T-helper 22 cell (primary cell): ENCODE data around the gene TMIGD1.

Experiments used
- DNase-seq: peaks from one replicate; pipeline ENCODE4 v3.0.0-alpha.2; 2020; ENCODE audit warnings: low read depth

The TMIGD1 gene

GRCh38 chr17:30333503-30334360 lies at the start of gene TMIGD1:
Gene TMIGD1 (minus strand): TSS chr17:30334057. CDS start chr17:30332133, 1,924 bp downstream.
- no peak for DNase-seq

- no peak for DNase-seq
These were observed 48.5 kb upstream of the TMIGD1 start for GRCh38 chr17:30382345-30382744.

- DNase-seq = no peak
These were observed 47.4 kb upstream of the TMIGD1 start for GRCh38 chr17:30381340-30381659.

GRCh38 chr17:30380643-30381339 lies 46.9 kb upstream of the TMIGD1 start:
- DNase-seq = no peak

GRCh38 chr17:30379903-30380381 lies 46.1 kb upstream of the TMIGD1 start:
- no peak for DNase-seq

GRCh38 chr17:30379303-30379902 lies 45.5 kb upstream of the TMIGD1 start:
- DNase-seq = no peak

- DNase-seq = peak; percentile 91
These were observed 45.0 kb upstream of the TMIGD1 start, which contains the start of gene CPD for GRCh38 chr17:30378825-30379302. Gene CPD (plus strand): TSS chr17:30378927. CDS start chr17:30378981, 54 bp downstream.

GRCh38 chr17:30378241-30378824 lies 44.5 kb upstream of the TMIGD1 start:
- peak; percentile 23 for DNase-seq

- DNase-seq = no peak
These were observed 43.9 kb upstream of the TMIGD1 start for GRCh38 chr17:30377574-30378240.

GRCh38 chr17:30376621-30377452 lies 43.0 kb upstream of the TMIGD1 start:
- DNase-seq = no peak

- no peak for DNase-seq
These were observed 41.8 kb upstream of the TMIGD1 start for GRCh38 chr17:30375661-30376060.

- DNase-seq = no peak
These were observed 38.9 kb upstream of the TMIGD1 start for GRCh38 chr17:30372755-30373154.

GRCh38 chr17:30369995-30370394 lies 36.1 kb upstream of the TMIGD1 start:
- DNase-seq = no peak

GRCh38 chr17:30368912-30369720 lies 35.3 kb upstream of the TMIGD1 start:
- no peak for DNase-seq

- DNase-seq = no peak
These were observed 32.7 kb upstream of the TMIGD1 start for GRCh38 chr17:30366536-30366935.

GRCh38 chr17:30363715-30364202 lies 29.9 kb upstream of the TMIGD1 start:
- DNase-seq = peak; percentile 73

- no peak for DNase-seq
These were observed 28.0 kb upstream of the TMIGD1 start for GRCh38 chr17:30361766-30362279.

- DNase-seq = no peak
These were observed 26.4 kb upstream of the TMIGD1 start for GRCh38 chr17:30360086-30360808.
